Fibroblast of lung (primary cell): ENCODE results near the gene NDST1.

ENCODE experiments used
- EZH2 ChIP-seq: IDR thresholded peaks from 2 replicates; pipeline ENCODE4 v1.5.1; 2012; ENCODE audit warnings: low read length, control low read depth, mild to moderate bottlenecking; ENCODE audit errors: missing control alignments
- TF ChIP-seq, protein P1 (sequence below), 2 donors: IDR thresholded peaks in 1 of 2; conservative IDR thresholded peaks in 1 of 2; 1 replicate in 1 of 2; 2 replicates in 1 of 2; pipeline ENCODE4 v1.5.1; 2011 to 2012; ENCODE audit warnings: low read length in 2 of 2, control low read depth in 1 of 2, inconsistent platforms in 1 of 2, low read depth in 1 of 2, mild to moderate bottlenecking in 1 of 2

- TF ChIP-seq, protein P1, sequence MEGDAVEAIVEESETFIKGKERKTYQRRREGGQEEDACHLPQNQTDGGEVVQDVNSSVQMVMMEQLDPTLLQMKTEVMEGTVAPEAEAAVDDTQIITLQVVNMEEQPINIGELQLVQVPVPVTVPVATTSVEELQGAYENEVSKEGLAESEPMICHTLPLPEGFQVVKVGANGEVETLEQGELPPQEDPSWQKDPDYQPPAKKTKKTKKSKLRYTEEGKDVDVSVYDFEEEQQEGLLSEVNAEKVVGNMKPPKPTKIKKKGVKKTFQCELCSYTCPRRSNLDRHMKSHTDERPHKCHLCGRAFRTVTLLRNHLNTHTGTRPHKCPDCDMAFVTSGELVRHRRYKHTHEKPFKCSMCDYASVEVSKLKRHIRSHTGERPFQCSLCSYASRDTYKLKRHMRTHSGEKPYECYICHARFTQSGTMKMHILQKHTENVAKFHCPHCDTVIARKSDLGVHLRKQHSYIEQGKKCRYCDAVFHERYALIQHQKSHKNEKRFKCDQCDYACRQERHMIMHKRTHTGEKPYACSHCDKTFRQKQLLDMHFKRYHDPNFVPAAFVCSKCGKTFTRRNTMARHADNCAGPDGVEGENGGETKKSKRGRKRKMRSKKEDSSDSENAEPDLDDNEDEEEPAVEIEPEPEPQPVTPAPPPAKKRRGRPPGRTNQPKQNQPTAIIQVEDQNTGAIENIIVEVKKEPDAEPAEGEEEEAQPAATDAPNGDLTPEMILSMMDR (conservative IDR thresholded peaks at IDR 0.05 in 1 of 2, IDR thresholded peaks at IDR 0.05 in 1 of 2; ENCODE audit: low read depth in 1 of 2, low read length in 2 of 2) = no peak
- no peak for TF ChIP-seq EZH2
Observed at GRCh38 chr5:150559088-150559487, 51.2 kb downstream of the NDST1 start.
